Measurements from ENCODE around the gene PADI4.

PADI4 gene

GRCh38 chr1:17307946-17308345 lies at the start of gene PADI4:
Gene PADI4, plus strand, starts transcription at chr1:17308197. Its CDS starts 26 bp downstream, at chr1:17308223.
- H3K4me1 ChIP-seq (ENCODE audit: control insufficient read depth in 1 of 2, insufficient read depth in 1 of 2, low read depth in 1 of 2, low read length in 1 of 2): peaks cover 95 to 100% of the 10 kb centered on the region in 2 experiments
- peak; percentile 7 for TF ChIP-seq CTCF (IDR thresholded peaks at IDR 0.05)
- no peaks in the 10 kb centered on the region for H3K9me3 ChIP-seq
- no peaks in the 10 kb centered on the region for H3K27me3 ChIP-seq
- H3K27ac ChIP-seq: peak within 1 kb of the TSS; percentile 95
- H3K36me3 ChIP-seq: no peaks in the 10 kb centered on the region
- peak within 1 kb of the TSS; percentile 75 to 83 for H3K4me3 ChIP-seq (ENCODE audit: low read depth in 1 of 2, low read length in 1 of 2)

- Histone ChIP-seq H3K4me1 (ENCODE audit: control insufficient read depth in 1 of 2, insufficient read depth in 1 of 2, low read depth in 1 of 2, low read length in 1 of 2) (peaks cover 10 to 13% of the 10 kb centered on the region in 2 experiments), H3K4me3 (ENCODE audit: low read depth in 1 of 2, low read length in 1 of 2) (no peak overlapping the region), H3K27ac (no peak overlapping the region), H3K9me3 (no peaks in the 10 kb centered on the region), H3K36me3 (no peaks in the 10 kb centered on the region), H3K27me3 (no peaks in the 10 kb centered on the region)
- TF ChIP-seq CTCF (IDR thresholded peaks at IDR 0.05): no peak
Observed at GRCh38 chr1:17258758-17259130, 49.3 kb upstream of the PADI4 start.

GRCh38 chr1:17259233-17259873 lies 48.6 kb upstream of the PADI4 start:
- Histone ChIP-seq H3K9me3 (no peaks in the 10 kb centered on the region), H3K4me1 (ENCODE audit: control insufficient read depth in 1 of 2, insufficient read depth in 1 of 2, low read depth in 1 of 2, low read length in 1 of 2) (peaks cover 10 to 13% of the 10 kb centered on the region in 2 experiments), H3K27ac (no peak overlapping the region), H3K36me3 (no peaks in the 10 kb centered on the region), H3K27me3 (no peaks in the 10 kb centered on the region), H3K4me3 (ENCODE audit: low read depth in 1 of 2, low read length in 1 of 2) (no peak overlapping the region)
- TF ChIP-seq CTCF (IDR thresholded peaks at IDR 0.05): no peak

- H3K4me1 ChIP-seq (ENCODE audit: control insufficient read depth in 1 of 2, insufficient read depth in 1 of 2, low read depth in 1 of 2, low read length in 1 of 2): peaks cover 10 to 13% of the 10 kb centered on the region in 2 experiments
- no peak overlapping the region for H3K4me3 ChIP-seq (ENCODE audit: low read depth in 1 of 2, low read length in 1 of 2)
- H3K9me3 ChIP-seq: no peaks in the 10 kb centered on the region
- TF ChIP-seq CTCF (IDR thresholded peaks at IDR 0.05): no peak
- no peak overlapping the region for H3K27ac ChIP-seq
- H3K36me3 ChIP-seq: no peaks in the 10 kb centered on the region
- H3K27me3 ChIP-seq: no peaks in the 10 kb centered on the region
Observed at GRCh38 chr1:17260264-17260663, 47.7 kb upstream of the PADI4 start.

GRCh38 chr1:17260738-17261137 lies 47.3 kb upstream of the PADI4 start:
- Histone ChIP-seq H3K27me3 (no peaks in the 10 kb centered on the region), H3K9me3 (no peaks in the 10 kb centered on the region), H3K36me3 (no peaks in the 10 kb centered on the region), H3K4me3 (ENCODE audit: low read depth in 1 of 2, low read length in 1 of 2) (no peak overlapping the region), H3K27ac (no peak overlapping the region), H3K4me1 (ENCODE audit: control insufficient read depth in 1 of 2, insufficient read depth in 1 of 2, low read depth in 1 of 2, low read length in 1 of 2) (peaks cover 8 to 9% of the 10 kb centered on the region in 2 experiments)
- no peak for TF ChIP-seq CTCF (IDR thresholded peaks at IDR 0.05)
